ENCODE results near the gene SLC25A39.

GRCh38 chr17:44349553-44350070, 25.0 kb upstream of the SLC25A39 start:
- TF ChIP-seq CTCF (IDR thresholded peaks at IDR 0.05) = no peak
- TF ChIP-seq POLR2A (IDR thresholded peaks at IDR 0.05) = no peak

All from Peyer's patch (tissue), 4 donors.